Measurements from ENCODE around the gene DAB1.

DAB1 gene

DNA sequence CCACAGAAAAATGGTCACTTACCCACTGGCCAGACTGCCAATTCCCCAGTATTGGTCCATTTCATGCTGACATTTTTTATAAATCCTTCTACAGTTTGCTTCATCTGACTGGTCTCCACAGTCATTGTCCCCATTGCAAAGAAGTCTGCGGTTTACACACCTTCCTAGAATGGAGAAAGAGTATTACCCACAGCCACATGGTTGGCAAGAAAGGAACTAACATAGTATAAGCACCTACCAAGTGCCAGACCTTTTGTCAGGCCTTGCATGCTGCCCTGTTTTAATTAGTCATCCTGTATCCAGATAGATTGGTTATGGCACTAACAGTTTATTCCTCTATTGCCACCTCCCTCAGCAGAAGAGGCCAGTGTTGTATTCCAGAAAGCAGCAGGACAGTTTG lies 469.2 kb downstream of the DAB1 start:
- no peak for DNase-seq (ENCODE audit: low spot score)
- TF ChIP-seq, protein P1, sequence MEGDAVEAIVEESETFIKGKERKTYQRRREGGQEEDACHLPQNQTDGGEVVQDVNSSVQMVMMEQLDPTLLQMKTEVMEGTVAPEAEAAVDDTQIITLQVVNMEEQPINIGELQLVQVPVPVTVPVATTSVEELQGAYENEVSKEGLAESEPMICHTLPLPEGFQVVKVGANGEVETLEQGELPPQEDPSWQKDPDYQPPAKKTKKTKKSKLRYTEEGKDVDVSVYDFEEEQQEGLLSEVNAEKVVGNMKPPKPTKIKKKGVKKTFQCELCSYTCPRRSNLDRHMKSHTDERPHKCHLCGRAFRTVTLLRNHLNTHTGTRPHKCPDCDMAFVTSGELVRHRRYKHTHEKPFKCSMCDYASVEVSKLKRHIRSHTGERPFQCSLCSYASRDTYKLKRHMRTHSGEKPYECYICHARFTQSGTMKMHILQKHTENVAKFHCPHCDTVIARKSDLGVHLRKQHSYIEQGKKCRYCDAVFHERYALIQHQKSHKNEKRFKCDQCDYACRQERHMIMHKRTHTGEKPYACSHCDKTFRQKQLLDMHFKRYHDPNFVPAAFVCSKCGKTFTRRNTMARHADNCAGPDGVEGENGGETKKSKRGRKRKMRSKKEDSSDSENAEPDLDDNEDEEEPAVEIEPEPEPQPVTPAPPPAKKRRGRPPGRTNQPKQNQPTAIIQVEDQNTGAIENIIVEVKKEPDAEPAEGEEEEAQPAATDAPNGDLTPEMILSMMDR (IDR thresholded peaks at IDR 0.05; ENCODE audit: extremely low read depth, insufficient read depth, missing control alignments) = no peak
- in situ Hi-C loops (cut with MboI; ENCODE audit: low pct_unique_long_range_greater_than_20kb, low sequenced_read_pairs, unreplicated experiment) = no loop called here

DNA sequence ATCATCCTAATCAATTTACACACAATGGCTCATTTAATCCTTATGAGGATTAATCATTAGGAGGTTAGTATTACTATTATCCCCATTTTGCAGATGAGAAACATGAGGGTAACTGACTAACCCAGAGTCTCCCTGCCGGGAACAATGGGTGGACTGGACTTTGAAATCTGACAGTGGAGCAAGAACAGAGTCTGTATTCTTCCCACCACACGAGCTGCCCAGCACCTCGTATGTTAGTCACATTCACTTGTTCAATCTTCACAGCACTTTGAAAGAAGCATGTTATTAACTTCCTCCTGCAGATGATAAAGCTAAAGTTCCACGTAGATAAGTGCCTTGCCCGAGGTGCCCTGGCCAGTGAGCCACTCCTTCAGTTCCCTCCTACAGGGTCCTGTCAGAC lies 470.5 kb downstream of the DAB1 start:
- TF ChIP-seq, protein P1 (IDR thresholded peaks at IDR 0.05; ENCODE audit: extremely low read depth, insufficient read depth, missing control alignments) = no peak
- in situ Hi-C loops (cut with MboI; ENCODE audit: low pct_unique_long_range_greater_than_20kb, low sequenced_read_pairs, unreplicated experiment) = no loop called here
- no peak for DNase-seq (ENCODE audit: low spot score)

DNA sequence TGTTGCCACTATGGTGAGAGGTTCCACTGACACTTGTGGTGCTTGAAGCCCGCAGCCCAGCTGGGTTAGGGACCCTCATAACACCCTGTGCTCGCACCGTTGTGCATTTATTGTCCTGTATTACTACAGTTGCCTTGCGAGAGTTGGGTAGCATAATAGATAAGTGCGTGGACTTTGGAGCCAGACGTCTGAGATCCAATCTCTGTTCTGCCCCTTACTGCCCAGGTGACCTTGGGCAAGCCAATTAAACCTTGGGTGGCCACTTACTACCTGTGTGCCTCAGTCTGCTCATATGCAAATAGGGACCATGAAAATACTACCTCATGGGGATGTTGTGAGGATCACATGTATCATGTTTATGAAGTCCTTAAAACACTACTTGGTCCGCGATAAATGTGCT lies 471.4 kb downstream of the DAB1 start:
- TF ChIP-seq, protein P1 (IDR thresholded peaks at IDR 0.05; ENCODE audit: extremely low read depth, insufficient read depth, missing control alignments) = no peak
- in situ Hi-C loops (cut with MboI; ENCODE audit: low pct_unique_long_range_greater_than_20kb, low sequenced_read_pairs, unreplicated experiment) = no loop called here

DNA sequence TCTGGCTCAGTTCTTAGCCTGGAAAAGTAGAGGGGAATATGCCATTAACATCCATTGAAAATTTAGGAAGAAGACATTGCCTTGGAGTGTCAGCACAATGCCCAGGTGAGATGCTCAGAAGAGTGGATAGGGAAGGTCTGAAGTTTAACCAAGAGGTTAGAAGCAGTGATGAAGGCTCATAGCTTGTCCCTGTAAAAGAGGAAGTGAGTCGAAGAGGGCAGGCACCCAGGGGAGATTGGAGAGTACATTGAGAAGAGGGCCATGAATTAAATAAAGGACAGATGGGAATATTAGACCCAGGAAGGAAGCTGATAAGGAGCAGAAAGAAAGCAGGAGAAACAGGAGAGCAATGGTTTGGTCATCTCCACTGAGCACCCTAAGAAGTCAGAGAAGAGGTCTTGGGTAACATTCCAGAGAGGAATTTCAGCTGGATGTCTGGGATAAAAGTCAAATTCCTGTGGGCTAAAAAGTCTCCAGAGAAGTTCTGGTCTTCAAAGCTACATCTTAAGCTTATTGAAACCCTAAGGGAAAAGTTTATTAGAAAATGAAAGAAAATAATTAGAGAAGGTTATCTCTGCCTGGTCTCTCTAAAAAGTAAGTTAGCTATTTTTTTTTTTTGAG lies 475.3 kb downstream of the DAB1 start:
- in situ Hi-C loops (cut with MboI; ENCODE audit: low pct_unique_long_range_greater_than_20kb, low sequenced_read_pairs, unreplicated experiment) = no loop called here
- TF ChIP-seq, protein P1 (IDR thresholded peaks at IDR 0.05; ENCODE audit: extremely low read depth, insufficient read depth, missing control alignments) = no peak
- no peak for DNase-seq (ENCODE audit: low spot score)

More for the DNA sequence above, 471.4 kb downstream of the DAB1 start:
- DNase-seq (ENCODE audit: low spot score) = no peak

All from GM13977 (cell line).